Measurements from ENCODE around the gene NETO1.
A peak's percentile ranks its signal among the peaks of the same experiment; 100 is the strongest.

NETO1 gene

GRCh38 chr18:72727038-72727655, 140.6 kb downstream of the NETO1 start:
- no peak for DNase-seq

- DNase-seq = no peak
Measured at GRCh38 chr18:72726201-72726600, 141.6 kb downstream of the NETO1 start.

- no peak for DNase-seq
Measured at GRCh38 chr18:72721330-72721729, 146.5 kb downstream of the NETO1 start.

GRCh38 chr18:72720116-72720515, 147.7 kb downstream of the NETO1 start:
- DNase-seq = no peak

- DNase-seq = no peak
Measured at GRCh38 chr18:72704202-72704601, 163.6 kb downstream of the NETO1 start.

- DNase-seq = peak; percentile 57 to 67
Measured at GRCh38 chr18:72700961-72701710, 166.7 kb downstream of the NETO1 start.

- DNase-seq = no peak
Measured at GRCh38 chr18:72697706-72698105, 170.1 kb downstream of the NETO1 start.

- DNase-seq = no peak
Measured at GRCh38 chr18:72692595-72692994, 175.2 kb downstream of the NETO1 start.

Data from Kasumi-1 (cell line).